ENCODE measurements around the gene TAF4. TPM values are rescaled to one million over a fixed set of nuclear protein-coding genes. Genes with fewer than 3 reads are reported as not detected.

TAF4 gene
- total and polyA plus RNA-seq, 2 of the 13 experiments (the other 11 are each of a cell fraction or from before 2014, with no cell fraction given) = 5.9 to 12.0 TPM

- TF ChIP-seq, protein P1, sequence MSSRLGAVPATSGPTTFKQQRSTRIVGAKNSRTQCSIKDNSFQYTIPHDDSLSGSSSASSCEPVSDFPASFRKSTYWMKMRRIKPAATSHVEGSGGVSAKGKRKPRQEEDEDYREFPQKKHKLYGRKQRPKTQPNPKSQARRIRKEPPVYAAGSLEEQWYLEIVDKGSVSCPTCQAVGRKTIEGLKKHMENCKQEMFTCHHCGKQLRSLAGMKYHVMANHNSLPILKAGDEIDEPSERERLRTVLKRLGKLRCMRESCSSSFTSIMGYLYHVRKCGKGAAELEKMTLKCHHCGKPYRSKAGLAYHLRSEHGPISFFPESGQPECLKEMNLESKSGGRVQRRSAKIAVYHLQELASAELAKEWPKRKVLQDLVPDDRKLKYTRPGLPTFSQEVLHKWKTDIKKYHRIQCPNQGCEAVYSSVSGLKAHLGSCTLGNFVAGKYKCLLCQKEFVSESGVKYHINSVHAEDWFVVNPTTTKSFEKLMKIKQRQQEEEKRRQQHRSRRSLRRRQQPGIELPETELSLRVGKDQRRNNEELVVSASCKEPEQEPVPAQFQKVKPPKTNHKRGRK (CRISPR knock-in tag; IDR thresholded peaks at IDR 0.05) = no peak
- TF ChIP-seq ZNF546 (CRISPR knock-in tag; conservative IDR thresholded peaks at IDR 0.05) = no peak
- TF ChIP-seq ETV5 (CRISPR knock-in tag; IDR thresholded peaks at IDR 0.05; ENCODE audit: borderline replicate concordance) = peak; percentile 83
- no peak for TF ChIP-seq SMAD3 (CRISPR knock-in tag; IDR thresholded peaks at IDR 0.05)
- peak; percentile 40 for TF ChIP-seq STAG1 (CRISPR knock-in tag; IDR thresholded peaks at IDR 0.05)
- TF ChIP-seq DZIP1 (CRISPR knock-in tag; IDR thresholded peaks at IDR 0.05) = no peak
- TF ChIP-seq ZNF225 (CRISPR knock-in tag; IDR thresholded peaks at IDR 0.05) = no peak
- no peak for TF ChIP-seq ZNF792 (CRISPR knock-in tag; IDR thresholded peaks at IDR 0.05)
- TF ChIP-seq POLR2AphosphoS5 (IDR thresholded peaks at IDR 0.05; ENCODE audit: low read depth, low read length) = no peak
- peak; percentile 46; the same call in 1 of the 2 replicates for TF ChIP-seq ZBTB38 (CRISPR knock-in tag; IDR thresholded peaks at IDR 0.05)
- no peak for TF ChIP-seq ZNF30 (CRISPR knock-in tag; IDR thresholded peaks at IDR 0.05)
- peak; percentile 26; the same call in 1 of the 2 replicates for TF ChIP-seq GABPB1 (CRISPR knock-in tag; IDR thresholded peaks at IDR 0.05)
- 0 out of 2 replicates have a peak, but pooled peaks have one; percentile 22 for TF ChIP-seq ZNF446 (CRISPR knock-in tag; IDR thresholded peaks at IDR 0.05)
- TF ChIP-seq, protein P2, sequence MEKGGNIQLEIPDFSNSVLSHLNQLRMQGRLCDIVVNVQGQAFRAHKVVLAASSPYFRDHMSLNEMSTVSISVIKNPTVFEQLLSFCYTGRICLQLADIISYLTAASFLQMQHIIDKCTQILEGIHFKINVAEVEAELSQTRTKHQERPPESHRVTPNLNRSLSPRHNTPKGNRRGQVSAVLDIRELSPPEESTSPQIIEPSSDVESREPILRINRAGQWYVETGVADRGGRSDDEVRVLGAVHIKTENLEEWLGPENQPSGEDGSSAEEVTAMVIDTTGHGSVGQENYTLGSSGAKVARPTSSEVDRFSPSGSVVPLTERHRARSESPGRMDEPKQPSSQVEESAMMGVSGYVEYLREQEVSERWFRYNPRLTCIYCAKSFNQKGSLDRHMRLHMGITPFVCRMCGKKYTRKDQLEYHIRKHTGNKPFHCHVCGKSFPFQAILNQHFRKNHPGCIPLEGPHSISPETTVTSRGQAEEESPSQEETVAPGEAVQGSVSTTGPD (CRISPR knock-in tag; IDR thresholded peaks at IDR 0.05) = no peak
- TF ChIP-seq GPBP1L1 (CRISPR knock-in tag; IDR thresholded peaks at IDR 0.05) = no peak
- peak; percentile 27; the same call in 1 of the 2 replicates for TF ChIP-seq ELF3 (CRISPR knock-in tag; IDR thresholded peaks at IDR 0.05)
Measured at GRCh38 chr20:62068997-62069396, 3.3 kb upstream of the TAF4 start (continued).

Measured in HepG2 (cell line).